Suprapubic skin (tissue), 4 donors: Measurements from ENCODE around the gene TRPM2. TPM values are rescaled to one million over a fixed set of nuclear protein-coding genes. Genes with fewer than 3 reads are reported as not detected.

Experiments used
- DNase-seq, 2 donors: peaks; one replicate each; pipeline ENCODE4 v3.0.0-alpha.2; 2019; ENCODE audit warnings: low spot score in 2 of 2
- H3K27ac ChIP-seq: fragments of 200-600 bp; sonication (generic); one replicate; pipeline ENCODE4 v1.5.1; 2019
- H3K27me3 ChIP-seq: fragments of 200-600 bp; sonication (generic); one replicate; pipeline ENCODE4 v1.5.1; 2019
- H3K36me3 ChIP-seq: fragments of 200-600 bp; sonication (generic); one replicate; pipeline ENCODE4 v1.5.1; 2019
- H3K4me1 ChIP-seq: fragments of 200-600 bp; sonication (generic); one replicate; pipeline ENCODE4 v1.5.1; 2019
- H3K4me3 ChIP-seq: fragments of 200-600 bp; sonication (generic); one replicate; pipeline ENCODE4 v1.5.1; 2019; ENCODE audit warnings: mild to moderate bottlenecking
- H3K9me3 ChIP-seq: fragments of 200-600 bp; sonication (generic); one replicate; pipeline ENCODE4 v1.5.1; 2019
- CTCF ChIP-seq, 2 donors: fragments of 200-600 bp in 1 of 2; fragments of 450-650 bp in 1 of 2; sonication (generic) in 1 of 2; IDR thresholded peaks; one replicate each; pipeline ENCODE4 v1.5.1; 2016 to 2019; ENCODE audit warnings: antibody characterized with exemption in 2 of 2, mild to moderate bottlenecking in 1 of 2, moderate library complexity in 1 of 2
- EP300 ChIP-seq: sonication (generic); formaldehyde crosslinking; IDR thresholded peaks from one replicate; pipeline ENCODE4 v1.6.1; 2017; ENCODE audit warnings: antibody characterized with exemption
- POLR2A ChIP-seq, 2 donors: fragments of 450-650 bp; IDR thresholded peaks; one replicate each; pipeline ENCODE4 v1.6.1; 2017; ENCODE audit warnings: antibody characterized with exemption in 2 of 2, mild to moderate bottlenecking in 2 of 2, moderate library complexity in 2 of 2
- POLR2AphosphoS5 ChIP-seq, 3 donors: sonication (generic); formaldehyde crosslinking; IDR thresholded peaks; one replicate each; pipeline ENCODE4 v1.6.1; 2017; ENCODE audit warnings: antibody characterized with exemption in 3 of 3
- WGBS: methylation state at CpG from one replicate; pipeline ENCODE4 v1.1.5; 2018; 5-methylcytosine and 5-hydroxymethylcytosine counted together
- total RNA-seq, 4 donors: library from RNA; depleted of rRNA; stranded (reverse); fragments of >200 nt; gene quantifications; one replicate each; pipeline ENCODE4 v1.1.0, GENCODE V29; 2016

TRPM2 gene
- total RNA-seq, 4 donors from 2014 or later, result 2.5 to 4.2 (median 3.2) TPM

- H3K9me3 ChIP-seq, result no peaks in the 10 kb centered on the region
- TF ChIP-seq EP300 (no peak), POLR2A (IDR thresholded peaks at IDR 0.05) (no peak), CTCF (IDR thresholded peaks at IDR 0.05) (no peak), POLR2AphosphoS5 (IDR thresholded peaks at IDR 0.05) (no peak)
- DNase-seq, result peak in 1 of 2 donors; percentile 48
- no peaks in the 10 kb centered on the region for H3K36me3 ChIP-seq
- H3K4me3 ChIP-seq, result no peak overlapping the region
- no peaks in the 10 kb centered on the region for H3K27me3 ChIP-seq
- no peak overlapping the region for H3K27ac ChIP-seq
- H3K4me1 ChIP-seq, result no peaks in the 10 kb centered on the region
- WGBS, result 70% methylated on average over 2 of the region's 25 CpGs
Observed at GRCh38 chr21:44462086-44462833, 108.8 kb downstream of the TRPM2 start.

GRCh38 chr21:44462834-44463200 lies 109.4 kb downstream of the TRPM2 start:
- 86% methylated on average over 7 of the region's 11 CpGs for WGBS
- Histone ChIP-seq H3K9me3 (no peaks in the 10 kb centered on the region), H3K4me1 (no peaks in the 10 kb centered on the region), H3K27ac (no peak overlapping the region), H3K27me3 (no peaks in the 10 kb centered on the region), H3K4me3 (no peak overlapping the region), H3K36me3 (no peaks in the 10 kb centered on the region)
- DNase-seq, result peak; percentile 58 to 73
- TF ChIP-seq CTCF (IDR thresholded peaks at IDR 0.05) (no peak), EP300 (no peak), POLR2AphosphoS5 (IDR thresholded peaks at IDR 0.05) (no peak), POLR2A (IDR thresholded peaks at IDR 0.05) (no peak)

- no peaks in the 10 kb centered on the region for H3K27me3 ChIP-seq
- TF ChIP-seq CTCF (IDR thresholded peaks at IDR 0.05), result no peak
- TF ChIP-seq EP300, result no peak
- TF ChIP-seq POLR2A (IDR thresholded peaks at IDR 0.05), result no peak
- no peak for TF ChIP-seq POLR2AphosphoS5 (IDR thresholded peaks at IDR 0.05)
- H3K9me3 ChIP-seq, result no peaks in the 10 kb centered on the region
- H3K4me3 ChIP-seq, result no peak overlapping the region
- H3K27ac ChIP-seq, result no peak overlapping the region
- no peaks in the 10 kb centered on the region for H3K36me3 ChIP-seq
- H3K4me1 ChIP-seq, result no peaks in the 10 kb centered on the region
- 71% methylated on average over 30 of the region's 30 CpGs for WGBS
- DNase-seq, result peak; percentile 44 to 59
Observed at GRCh38 chr21:44463724-44464123, 110.3 kb downstream of the TRPM2 start.

GRCh38 chr21:44464351-44464750 lies 110.9 kb downstream of the TRPM2 start:
- Histone ChIP-seq H3K27me3 (no peaks in the 10 kb centered on the region), H3K4me3 (no peak overlapping the region), H3K9me3 (no peaks in the 10 kb centered on the region), H3K27ac (no peak overlapping the region), H3K36me3 (no peaks in the 10 kb centered on the region), H3K4me1 (no peaks in the 10 kb centered on the region)
- DNase-seq, result peak; percentile 48 to 75
- WGBS, result 89% methylated on average over 12 of the region's 12 CpGs
- no peak for TF ChIP-seq CTCF (IDR thresholded peaks at IDR 0.05)
- no peak for TF ChIP-seq POLR2A (IDR thresholded peaks at IDR 0.05)
- no peak for TF ChIP-seq EP300
- TF ChIP-seq POLR2AphosphoS5 (IDR thresholded peaks at IDR 0.05), result no peak

GRCh38 chr21:44466351-44466954 lies 113.0 kb downstream of the TRPM2 start:
- Histone ChIP-seq H3K4me1 (no peaks in the 10 kb centered on the region), H3K4me3 (no peak overlapping the region), H3K36me3 (no peaks in the 10 kb centered on the region), H3K27me3 (no peaks in the 10 kb centered on the region), H3K9me3 (no peaks in the 10 kb centered on the region), H3K27ac (no peak overlapping the region)
- 92% methylated on average over 5 of the region's 16 CpGs for WGBS
- peak; percentile 44 to 68 for DNase-seq
- no peak for TF ChIP-seq EP300
- no peak for TF ChIP-seq POLR2AphosphoS5 (IDR thresholded peaks at IDR 0.05)
- no peak for TF ChIP-seq CTCF (IDR thresholded peaks at IDR 0.05)
- no peak for TF ChIP-seq POLR2A (IDR thresholded peaks at IDR 0.05)
